Measurements from ENCODE around the gene CACNA1S. TPM values are rescaled to one million over a fixed set of nuclear protein-coding genes. Genes with fewer than 3 reads are reported as not detected.

The CACNA1S gene
- total RNA-seq, 1 donor from 2014 or later = 0.07 TPM

- Mint-ChIP-seq H3K36me3 (ENCODE audit: low read depth) (no peaks in the 10 kb centered on the region), H3K4me3 (no peak overlapping the region), H3K27ac (ENCODE audit: unreplicated experiment) (no peak overlapping the region), H3K4me1 (peaks cover 9% of the 10 kb centered on the region), H3K9me3 (no peaks in the 10 kb centered on the region), H3K27me3 (ENCODE audit: low read depth) (no peaks in the 10 kb centered on the region)
- DNase-seq (ENCODE audit: low read depth, low spot score) = no peak
- TF ChIP-seq CTCF (conservative IDR thresholded peaks at IDR 0.05) = no peak
These were observed 58.9 kb downstream of the CACNA1S start for GRCh38 chr1:201053155-201053860.

GRCh38 chr1:201051399-201051798, 60.8 kb downstream of the CACNA1S start:
- Mint-ChIP-seq H3K4me3 (no peak overlapping the region), H3K27me3 (ENCODE audit: low read depth) (no peaks in the 10 kb centered on the region), H3K4me1 (peaks cover 9% of the 10 kb centered on the region), H3K27ac (ENCODE audit: unreplicated experiment) (no peak overlapping the region), H3K36me3 (ENCODE audit: low read depth) (no peaks in the 10 kb centered on the region), H3K9me3 (no peaks in the 10 kb centered on the region)
- TF ChIP-seq CTCF (conservative IDR thresholded peaks at IDR 0.05) = no peak
- DNase-seq (ENCODE audit: low read depth, low spot score) = no peak

GRCh38 chr1:201050515-201051277, 61.5 kb downstream of the CACNA1S start:
- H3K4me1 Mint-ChIP-seq = peaks cover 9% of the 10 kb centered on the region
- peak overlapping the region; percentile 19 for H3K27ac Mint-ChIP-seq (ENCODE audit: unreplicated experiment)
- no peaks in the 10 kb centered on the region for H3K36me3 Mint-ChIP-seq (ENCODE audit: low read depth)
- no peaks in the 10 kb centered on the region for H3K9me3 Mint-ChIP-seq
- TF ChIP-seq CTCF (conservative IDR thresholded peaks at IDR 0.05) = no peak
- H3K4me3 Mint-ChIP-seq = no peak overlapping the region
- H3K27me3 Mint-ChIP-seq (ENCODE audit: low read depth) = no peaks in the 10 kb centered on the region
- no peak for DNase-seq (ENCODE audit: low read depth, low spot score)

- no peaks in the 10 kb centered on the region for H3K9me3 Mint-ChIP-seq
- H3K36me3 Mint-ChIP-seq (ENCODE audit: low read depth) = no peaks in the 10 kb centered on the region
- H3K27me3 Mint-ChIP-seq (ENCODE audit: low read depth) = no peaks in the 10 kb centered on the region
- no peak overlapping the region for H3K27ac Mint-ChIP-seq (ENCODE audit: unreplicated experiment)
- TF ChIP-seq CTCF (conservative IDR thresholded peaks at IDR 0.05) = no peak
- H3K4me1 Mint-ChIP-seq = peaks cover 3% of the 10 kb centered on the region
- H3K4me3 Mint-ChIP-seq = no peak overlapping the region
- no peak for DNase-seq (ENCODE audit: low read depth, low spot score)
These were observed 62.9 kb downstream of the CACNA1S start for GRCh38 chr1:201049248-201049831.

GRCh38 chr1:201048521-201048920, 63.7 kb downstream of the CACNA1S start:
- no peak for DNase-seq (ENCODE audit: low read depth, low spot score)
- H3K27ac Mint-ChIP-seq (ENCODE audit: unreplicated experiment) = no peak overlapping the region
- no peaks in the 10 kb centered on the region for H3K9me3 Mint-ChIP-seq
- H3K4me1 Mint-ChIP-seq = no peaks in the 10 kb centered on the region
- no peaks in the 10 kb centered on the region for H3K27me3 Mint-ChIP-seq (ENCODE audit: low read depth)
- no peak for TF ChIP-seq CTCF (conservative IDR thresholded peaks at IDR 0.05)
- H3K4me3 Mint-ChIP-seq = no peak overlapping the region
- H3K36me3 Mint-ChIP-seq (ENCODE audit: low read depth) = no peaks in the 10 kb centered on the region

All from neural crest cell (in vitro differentiated cells).